ENCODE results near the gene SLIT3.

DNA sequence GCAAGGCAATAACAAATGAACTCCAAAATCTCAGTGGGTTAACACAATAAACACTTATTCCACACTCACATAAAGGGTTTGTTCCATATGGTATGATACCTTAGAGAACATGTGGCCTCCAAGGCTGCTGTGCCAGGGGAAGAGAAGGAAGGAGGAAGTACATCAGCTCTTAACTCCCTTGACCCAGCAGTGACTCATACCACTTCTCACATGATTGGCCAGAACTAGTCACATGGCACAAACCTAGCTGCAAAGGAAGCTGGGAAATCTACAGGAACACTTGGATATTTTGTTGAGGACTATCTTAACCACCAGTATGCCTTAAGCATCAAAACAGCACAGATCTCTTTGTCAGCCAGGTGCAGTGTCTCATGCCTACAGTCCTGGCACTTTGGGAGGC is 99.3 kb downstream of the SLIT3 start:
- TF ChIP-seq, protein P1, sequence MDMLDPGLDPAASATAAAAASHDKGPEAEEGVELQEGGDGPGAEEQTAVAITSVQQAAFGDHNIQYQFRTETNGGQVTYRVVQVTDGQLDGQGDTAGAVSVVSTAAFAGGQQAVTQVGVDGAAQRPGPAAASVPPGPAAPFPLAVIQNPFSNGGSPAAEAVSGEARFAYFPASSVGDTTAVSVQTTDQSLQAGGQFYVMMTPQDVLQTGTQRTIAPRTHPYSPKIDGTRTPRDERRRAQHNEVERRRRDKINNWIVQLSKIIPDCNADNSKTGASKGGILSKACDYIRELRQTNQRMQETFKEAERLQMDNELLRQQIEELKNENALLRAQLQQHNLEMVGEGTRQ (IDR thresholded peaks at IDR 0.05; ENCODE audit: borderline replicate concordance, low read depth, low read length) = no peak
- TF ChIP-seq TAF1 (IDR thresholded peaks at IDR 0.05; ENCODE audit: borderline replicate concordance, low read depth, low read length) (no peak), POLR2AphosphoS5 (IDR thresholded peaks at IDR 0.05; ENCODE audit: low read depth, low read length) (no peak), SMC3 (IDR thresholded peaks at IDR 0.05; ENCODE audit: low read depth, low read length) (no peak), SIN3A (IDR thresholded peaks at IDR 0.05; ENCODE audit: borderline replicate concordance, low read depth, low read length) (no peak), EZH2phosphoT487 (IDR thresholded peaks at IDR 0.05; ENCODE audit: borderline replicate concordance, low read depth) (no peak)
- TF ChIP-seq, protein P2, sequence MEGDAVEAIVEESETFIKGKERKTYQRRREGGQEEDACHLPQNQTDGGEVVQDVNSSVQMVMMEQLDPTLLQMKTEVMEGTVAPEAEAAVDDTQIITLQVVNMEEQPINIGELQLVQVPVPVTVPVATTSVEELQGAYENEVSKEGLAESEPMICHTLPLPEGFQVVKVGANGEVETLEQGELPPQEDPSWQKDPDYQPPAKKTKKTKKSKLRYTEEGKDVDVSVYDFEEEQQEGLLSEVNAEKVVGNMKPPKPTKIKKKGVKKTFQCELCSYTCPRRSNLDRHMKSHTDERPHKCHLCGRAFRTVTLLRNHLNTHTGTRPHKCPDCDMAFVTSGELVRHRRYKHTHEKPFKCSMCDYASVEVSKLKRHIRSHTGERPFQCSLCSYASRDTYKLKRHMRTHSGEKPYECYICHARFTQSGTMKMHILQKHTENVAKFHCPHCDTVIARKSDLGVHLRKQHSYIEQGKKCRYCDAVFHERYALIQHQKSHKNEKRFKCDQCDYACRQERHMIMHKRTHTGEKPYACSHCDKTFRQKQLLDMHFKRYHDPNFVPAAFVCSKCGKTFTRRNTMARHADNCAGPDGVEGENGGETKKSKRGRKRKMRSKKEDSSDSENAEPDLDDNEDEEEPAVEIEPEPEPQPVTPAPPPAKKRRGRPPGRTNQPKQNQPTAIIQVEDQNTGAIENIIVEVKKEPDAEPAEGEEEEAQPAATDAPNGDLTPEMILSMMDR (IDR thresholded peaks at IDR 0.05) = no peak
- TF ChIP-seq, protein P3, sequence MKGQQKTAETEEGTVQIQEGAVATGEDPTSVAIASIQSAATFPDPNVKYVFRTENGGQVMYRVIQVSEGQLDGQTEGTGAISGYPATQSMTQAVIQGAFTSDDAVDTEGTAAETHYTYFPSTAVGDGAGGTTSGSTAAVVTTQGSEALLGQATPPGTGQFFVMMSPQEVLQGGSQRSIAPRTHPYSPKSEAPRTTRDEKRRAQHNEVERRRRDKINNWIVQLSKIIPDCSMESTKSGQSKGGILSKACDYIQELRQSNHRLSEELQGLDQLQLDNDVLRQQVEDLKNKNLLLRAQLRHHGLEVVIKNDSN (IDR thresholded peaks at IDR 0.05; ENCODE audit: borderline replicate concordance, low read depth) = peak; percentile 58; the same call in 1 of the 2 replicates
- TF ChIP-seq, protein P4, sequence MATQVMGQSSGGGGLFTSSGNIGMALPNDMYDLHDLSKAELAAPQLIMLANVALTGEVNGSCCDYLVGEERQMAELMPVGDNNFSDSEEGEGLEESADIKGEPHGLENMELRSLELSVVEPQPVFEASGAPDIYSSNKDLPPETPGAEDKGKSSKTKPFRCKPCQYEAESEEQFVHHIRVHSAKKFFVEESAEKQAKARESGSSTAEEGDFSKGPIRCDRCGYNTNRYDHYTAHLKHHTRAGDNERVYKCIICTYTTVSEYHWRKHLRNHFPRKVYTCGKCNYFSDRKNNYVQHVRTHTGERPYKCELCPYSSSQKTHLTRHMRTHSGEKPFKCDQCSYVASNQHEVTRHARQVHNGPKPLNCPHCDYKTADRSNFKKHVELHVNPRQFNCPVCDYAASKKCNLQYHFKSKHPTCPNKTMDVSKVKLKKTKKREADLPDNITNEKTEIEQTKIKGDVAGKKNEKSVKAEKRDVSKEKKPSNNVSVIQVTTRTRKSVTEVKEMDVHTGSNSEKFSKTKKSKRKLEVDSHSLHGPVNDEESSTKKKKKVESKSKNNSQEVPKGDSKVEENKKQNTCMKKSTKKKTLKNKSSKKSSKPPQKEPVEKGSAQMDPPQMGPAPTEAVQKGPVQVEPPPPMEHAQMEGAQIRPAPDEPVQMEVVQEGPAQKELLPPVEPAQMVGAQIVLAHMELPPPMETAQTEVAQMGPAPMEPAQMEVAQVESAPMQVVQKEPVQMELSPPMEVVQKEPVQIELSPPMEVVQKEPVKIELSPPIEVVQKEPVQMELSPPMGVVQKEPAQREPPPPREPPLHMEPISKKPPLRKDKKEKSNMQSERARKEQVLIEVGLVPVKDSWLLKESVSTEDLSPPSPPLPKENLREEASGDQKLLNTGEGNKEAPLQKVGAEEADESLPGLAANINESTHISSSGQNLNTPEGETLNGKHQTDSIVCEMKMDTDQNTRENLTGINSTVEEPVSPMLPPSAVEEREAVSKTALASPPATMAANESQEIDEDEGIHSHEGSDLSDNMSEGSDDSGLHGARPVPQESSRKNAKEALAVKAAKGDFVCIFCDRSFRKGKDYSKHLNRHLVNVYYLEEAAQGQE (IDR thresholded peaks at IDR 0.05; ENCODE audit: low read depth, low read length) = no peak

All from SK-N-SH (cell line).